Fibroblast of the conjunctiva (primary cell): Measurements from ENCODE around the gene B3GNT3.
A peak's percentile ranks its signal among the peaks of the same experiment; 100 is the strongest.

ENCODE experiments used
- DNase-seq: peaks from one replicate; pipeline ENCODE4 v3.0.0-alpha.2; 2010; ENCODE audit warnings: low read depth

The B3GNT3 gene

DNA sequence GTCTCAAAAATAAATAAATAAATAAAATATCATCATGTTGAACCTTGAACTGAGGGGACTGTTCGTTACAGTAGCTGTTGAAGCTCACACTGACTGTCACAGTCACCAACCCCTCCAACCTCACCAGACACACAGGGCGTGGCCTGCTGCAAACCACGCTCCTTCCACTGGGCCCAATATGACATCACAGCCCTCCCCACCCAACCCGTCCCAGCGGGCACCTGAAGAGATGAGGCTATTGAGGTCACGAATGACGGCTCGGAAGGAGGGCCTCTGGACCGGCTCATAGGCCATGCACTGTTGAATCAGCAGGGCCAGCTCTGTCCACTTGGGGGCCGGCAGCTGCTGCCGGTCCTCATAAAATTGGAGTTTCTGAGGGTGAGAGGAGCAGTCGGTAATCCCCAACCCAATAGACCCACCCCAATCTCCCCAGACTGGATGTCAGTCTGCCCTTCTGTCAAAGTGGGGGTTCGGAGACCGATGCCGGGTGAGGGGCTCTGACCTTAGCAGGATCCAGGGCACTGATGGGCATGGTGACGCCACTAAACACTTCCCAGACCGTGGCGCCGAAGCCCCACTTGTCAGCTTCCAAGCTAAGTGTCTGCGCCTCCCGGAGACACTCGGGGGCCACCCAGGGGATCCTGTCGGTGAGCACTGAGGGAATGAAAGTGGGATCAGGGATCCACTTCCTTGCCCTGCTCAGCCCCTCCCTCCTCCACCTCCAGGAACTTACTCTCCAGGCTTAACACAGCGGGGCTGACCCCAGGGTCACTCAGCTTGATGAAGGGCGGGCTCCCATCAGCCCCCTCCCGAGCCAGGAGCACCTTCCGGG lies 39.6 kb downstream of the B3GNT3 start:
- no peak for DNase-seq

DNA sequence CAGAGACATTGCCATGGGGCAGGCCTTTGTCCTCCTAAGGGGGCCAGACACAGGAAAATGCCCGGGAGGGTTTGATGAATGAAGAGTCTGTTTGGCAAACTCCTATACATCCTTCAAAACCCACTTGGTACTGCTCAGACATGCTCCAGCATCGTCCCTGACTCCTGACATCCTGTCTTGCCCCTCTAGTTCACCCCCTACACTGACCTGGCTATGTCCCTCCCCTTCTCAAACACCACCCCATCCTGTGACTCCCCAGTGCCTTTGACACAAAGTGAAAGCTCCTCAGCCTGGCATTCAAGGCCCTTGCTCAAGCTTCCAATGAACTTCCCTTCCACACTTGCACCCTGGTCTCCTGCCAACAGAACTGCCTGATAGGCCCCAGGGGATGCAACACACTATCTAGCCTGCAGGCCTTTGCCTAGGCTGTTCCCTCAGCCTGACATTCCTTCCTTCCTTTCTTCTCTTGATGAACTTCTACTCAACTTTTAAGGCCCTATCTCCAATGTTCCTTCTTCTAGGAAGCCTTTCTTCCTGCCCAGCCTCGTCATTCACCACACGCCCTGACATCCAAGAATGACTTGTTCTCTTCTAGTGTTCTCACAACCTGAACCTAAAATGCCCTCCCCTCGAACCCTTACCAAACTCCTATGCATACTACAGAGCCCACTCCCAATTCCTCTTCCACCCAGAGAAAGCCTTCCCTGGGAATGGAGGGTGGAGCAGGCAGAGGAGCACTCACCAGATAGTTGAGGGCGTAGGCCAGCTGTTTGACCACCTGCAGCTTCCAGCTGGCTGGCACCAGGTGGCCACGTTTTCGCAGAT lies 40.5 kb downstream of the B3GNT3 start:
- DNase-seq: no peak

DNA sequence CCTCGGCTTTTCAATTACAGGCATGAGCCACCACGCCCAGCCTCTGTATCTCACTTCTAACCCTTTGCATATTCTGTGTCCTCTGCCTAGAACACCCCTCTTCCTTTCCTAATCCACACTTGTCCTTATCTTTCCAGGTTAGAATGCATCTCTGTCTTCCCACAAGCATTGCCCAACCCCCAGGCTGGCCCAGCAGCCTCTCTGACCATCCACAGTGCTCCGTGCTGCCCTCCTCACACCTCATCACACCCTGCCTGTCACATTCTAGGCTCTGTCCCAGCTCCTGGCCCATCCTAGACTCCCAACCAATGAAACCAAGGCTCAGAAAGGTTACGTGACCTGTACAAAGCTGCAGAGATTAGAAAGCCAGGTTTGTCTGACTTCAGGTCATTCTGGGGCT lies 41.6 kb downstream of the B3GNT3 start:
- no peak for DNase-seq

DNA sequence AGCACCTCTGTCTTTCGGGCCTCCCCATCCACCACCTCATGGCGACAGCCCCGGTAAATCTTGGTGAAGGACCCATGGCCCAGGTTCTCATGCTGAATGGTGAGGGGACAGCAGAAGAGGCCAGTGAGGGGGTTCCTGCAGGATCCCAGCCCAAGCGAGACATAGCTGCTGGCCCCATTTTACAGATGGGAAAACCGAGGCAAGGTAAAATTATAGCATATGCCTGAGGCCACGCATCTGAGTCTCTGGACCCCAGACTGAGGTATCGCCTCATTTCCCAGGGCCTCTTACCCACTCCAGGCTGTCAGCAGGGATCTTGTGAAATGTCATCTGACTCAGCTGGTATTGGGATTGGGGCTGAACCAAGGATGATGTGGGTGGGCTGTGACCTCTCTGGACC lies 43.0 kb downstream of the B3GNT3 start:
- DNase-seq: no peak

DNA sequence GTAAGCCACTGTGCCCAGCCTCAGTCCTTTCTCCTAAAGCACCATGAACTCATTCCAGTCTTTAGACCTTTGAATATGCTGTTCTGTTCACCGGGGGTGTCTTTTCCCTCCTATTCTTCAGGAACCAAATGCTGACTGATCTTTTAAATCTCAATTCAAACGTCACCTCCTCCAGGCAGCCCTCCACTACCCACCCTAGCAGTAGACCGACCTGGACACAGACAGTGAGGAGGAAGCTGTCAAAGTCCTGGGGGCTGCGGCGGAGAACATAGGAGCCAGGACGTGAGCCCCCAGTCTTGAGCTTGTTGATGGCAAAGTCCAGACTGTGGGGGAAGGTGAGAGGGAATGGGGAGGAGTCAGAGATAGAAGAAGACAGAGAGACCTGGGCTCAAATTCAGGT lies 45.1 kb downstream of the B3GNT3 start:
- no peak for DNase-seq

DNA sequence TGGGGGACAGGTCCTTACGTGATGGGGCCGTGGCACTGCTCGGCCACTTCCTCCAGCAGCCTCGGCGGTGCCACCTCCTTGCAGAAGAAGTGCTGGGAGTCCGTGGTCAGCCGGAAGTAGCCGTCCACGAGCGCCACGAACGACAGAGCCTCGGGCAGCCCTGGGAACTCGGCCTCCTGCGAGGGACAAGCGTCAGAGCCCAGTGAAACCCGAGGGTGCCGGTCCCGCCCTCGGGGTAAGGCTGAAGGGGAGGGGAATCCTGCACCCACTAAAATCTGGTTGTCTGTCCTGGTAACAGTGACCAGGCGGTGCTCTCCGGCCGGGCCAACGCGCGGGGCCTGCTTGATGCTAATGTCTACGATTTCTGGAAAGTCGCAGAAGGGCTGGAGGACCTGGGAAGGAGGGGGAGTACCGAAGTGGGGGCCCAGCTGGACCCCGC lies 46.5 kb downstream of the B3GNT3 start:
- DNase-seq: no peak

DNA sequence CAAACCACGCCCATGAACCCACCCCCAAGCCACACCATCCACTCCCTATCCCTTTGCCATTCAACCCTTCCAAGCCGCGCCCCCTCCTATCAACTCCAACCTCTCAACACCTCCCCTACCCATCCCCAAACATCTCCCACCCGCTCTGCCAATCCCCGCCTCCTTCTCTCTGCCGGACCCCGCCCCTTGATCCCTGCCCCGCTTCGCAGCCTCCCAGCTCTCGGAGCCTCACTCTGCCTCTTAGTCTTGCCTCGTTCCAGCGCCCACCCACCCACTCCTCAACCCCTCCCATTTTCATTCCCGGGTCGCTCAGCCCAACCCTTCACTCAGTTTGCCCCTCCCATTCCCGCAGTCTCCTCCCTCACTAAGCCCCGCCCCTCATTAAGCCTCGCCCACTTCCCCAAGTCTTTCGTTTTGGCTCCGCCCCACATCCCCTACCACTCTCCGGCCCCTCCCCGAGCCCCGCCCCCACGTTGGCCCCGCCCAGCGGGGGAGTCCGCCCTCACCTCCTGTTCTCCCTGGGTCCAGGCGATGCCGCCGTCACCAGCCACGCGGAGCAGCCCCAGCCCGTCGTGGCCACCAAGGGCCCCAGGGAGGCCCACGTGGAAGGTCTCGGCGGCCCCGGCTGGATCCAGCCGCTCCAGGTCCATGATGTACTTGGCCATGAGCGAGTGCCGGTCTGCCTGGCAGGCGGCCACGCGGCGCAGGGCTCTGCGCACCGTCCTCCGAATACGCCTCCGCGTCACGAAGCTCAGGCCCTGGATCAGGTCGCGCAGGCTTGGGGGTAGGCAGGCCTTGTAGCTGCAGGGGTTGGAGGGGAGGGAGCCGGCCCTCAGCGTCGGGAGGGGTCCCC lies 47.1 kb downstream of the B3GNT3 start:
- DNase-seq: peak; percentile 83

DNA sequence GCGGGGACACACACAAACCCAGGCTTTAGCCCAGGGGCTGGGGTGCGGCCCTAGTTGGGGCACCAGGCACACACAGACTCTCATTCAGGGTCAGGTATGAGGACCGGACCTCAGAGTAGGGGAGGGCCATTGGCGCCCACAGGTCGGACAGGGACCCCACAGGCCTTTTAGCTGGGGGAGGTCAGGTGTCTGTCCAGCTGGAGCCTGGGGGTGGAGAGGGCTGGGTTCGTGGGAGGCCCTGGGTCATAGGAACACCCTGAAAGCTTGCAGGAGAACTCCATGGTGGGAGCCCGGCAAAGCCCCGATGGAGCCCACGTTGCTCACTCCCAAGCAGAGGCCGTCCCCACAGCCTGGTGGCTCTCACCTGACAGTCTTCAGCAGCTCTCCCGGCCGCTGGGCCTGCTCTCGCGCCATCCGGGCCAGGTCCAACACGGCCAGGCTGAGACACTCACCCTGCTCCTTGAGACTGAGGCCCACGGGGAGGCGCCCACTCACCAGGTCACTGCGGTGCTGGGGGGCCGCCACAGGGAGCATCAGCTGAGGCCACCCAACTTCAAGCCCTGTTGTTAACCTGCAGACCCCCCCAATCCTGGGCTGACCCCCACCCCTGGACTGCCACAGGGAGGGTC lies 47.8 kb downstream of the B3GNT3 start:
- no peak for DNase-seq

DNA sequence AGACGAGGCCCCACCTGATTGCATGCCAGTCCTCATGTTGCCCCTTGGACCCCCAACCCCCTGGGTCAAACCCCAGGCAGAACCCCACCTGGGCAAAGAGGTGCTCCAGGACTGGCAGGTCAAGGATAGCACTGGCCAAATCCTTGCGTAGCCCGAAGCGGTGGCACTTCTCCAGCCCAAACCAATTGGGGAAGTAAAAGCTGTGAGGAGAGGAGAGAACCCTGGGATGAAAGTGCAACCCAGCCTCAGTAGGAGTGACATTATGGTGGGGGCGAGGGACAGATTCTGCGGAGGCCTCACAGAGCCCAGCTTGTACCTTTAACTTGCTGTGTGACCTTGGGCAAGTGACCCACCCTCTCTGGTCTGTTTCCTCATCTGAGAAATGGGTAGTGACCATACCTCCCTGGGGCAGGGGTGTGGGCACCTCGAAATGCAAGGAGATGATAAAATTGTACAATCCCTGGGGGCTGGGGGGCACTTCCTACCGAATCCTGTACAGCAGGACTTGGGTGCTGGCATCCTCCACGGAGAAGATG lies 48.4 kb downstream of the B3GNT3 start:
- no peak for DNase-seq

DNA sequence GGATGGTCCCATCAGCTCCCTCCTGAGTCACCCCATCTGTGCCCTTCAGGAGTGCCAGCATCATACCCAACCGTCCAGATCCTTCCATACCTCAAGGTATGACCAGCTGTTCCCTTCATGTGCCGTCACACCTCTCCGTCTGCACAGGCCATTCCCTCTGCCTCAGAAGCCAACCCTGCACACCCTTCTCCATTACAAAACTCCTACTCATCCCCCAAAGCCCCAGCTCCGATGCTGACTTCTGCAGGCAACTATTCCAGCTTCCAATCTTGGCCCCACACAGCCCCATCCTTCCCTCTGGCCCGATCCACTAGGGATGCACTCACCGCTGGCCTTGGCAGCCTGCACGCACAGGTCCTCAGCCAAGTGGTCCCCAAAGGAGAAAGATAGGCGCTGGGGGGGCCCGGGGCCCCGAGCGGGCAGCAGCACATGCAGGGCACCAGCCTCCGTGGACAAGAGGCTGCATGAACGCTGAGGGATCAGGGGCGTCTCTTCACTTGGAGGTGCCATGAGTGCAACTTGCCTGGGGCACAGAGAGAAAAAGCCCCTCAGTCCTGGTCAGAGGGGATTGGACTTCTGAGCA lies 49.1 kb downstream of the B3GNT3 start:
- DNase-seq: no peak

DNA sequence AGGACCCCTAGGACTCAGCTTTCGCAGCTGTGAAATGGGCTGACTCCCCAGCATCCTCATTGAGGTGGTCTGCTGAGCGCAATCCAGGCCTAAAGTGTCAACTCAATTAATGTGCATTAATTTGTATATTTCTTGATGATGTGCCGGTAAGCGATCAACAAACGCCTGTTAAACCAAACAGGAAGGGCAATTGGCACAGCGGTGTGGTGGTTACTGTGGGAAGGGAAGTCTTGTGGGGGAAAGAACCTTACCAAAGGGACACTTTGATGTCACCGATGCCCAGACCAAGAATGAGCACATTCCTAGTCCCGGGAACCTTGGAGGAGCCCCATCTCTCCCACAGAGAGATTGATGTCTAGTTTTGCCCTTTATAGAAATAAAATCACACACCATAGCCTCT lies 51.2 kb downstream of the B3GNT3 start:
- no peak for DNase-seq

DNA sequence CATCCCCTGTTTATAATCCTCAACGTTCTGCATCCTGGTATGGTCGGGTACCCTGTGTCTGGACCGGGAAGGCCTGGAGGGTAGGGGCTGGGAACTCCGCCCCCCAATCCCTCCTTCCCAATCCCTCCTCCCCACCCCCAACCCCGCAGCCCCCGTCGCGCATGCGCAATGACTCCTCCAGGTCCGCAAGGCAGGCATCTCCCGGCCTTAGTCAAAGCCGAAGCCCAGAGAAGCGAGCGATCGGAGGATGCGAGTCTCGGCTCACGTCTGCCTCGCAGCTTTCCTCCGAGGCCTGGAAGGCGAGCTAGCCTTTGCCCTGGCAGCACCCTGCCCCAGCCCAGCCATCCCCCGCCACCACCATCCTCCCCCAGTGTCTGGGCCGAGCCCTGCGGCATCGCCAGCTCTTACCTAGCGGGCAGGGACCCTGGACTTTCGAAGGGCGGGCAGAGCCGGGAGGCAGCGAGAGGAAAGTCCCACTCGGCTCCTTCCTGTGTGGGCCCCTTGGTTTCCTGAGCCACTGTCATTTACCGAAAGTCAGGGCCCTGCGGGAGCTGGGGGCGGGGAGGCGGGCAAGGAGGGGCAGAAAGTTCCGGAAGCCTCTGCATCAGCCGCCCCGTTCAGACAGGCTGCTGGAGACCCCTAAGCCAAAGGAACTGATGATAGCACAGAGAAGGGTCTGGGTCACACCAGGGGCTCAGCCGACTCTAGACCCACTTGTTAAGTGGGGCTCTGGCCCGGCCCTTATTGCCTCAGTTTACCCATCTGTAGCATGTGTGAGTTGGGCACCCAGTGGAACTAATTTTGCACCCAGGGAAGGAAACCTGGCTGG lies 52.8 kb downstream of the B3GNT3 start, which contains the start of gene JAK3:
Gene JAK3, minus strand, starts transcription at position 445 of the 829 bp plus-strand sequence. CDS start 3,565 bp downstream, outside the sequence.
- DNase-seq: peak; percentile 38

DNA sequence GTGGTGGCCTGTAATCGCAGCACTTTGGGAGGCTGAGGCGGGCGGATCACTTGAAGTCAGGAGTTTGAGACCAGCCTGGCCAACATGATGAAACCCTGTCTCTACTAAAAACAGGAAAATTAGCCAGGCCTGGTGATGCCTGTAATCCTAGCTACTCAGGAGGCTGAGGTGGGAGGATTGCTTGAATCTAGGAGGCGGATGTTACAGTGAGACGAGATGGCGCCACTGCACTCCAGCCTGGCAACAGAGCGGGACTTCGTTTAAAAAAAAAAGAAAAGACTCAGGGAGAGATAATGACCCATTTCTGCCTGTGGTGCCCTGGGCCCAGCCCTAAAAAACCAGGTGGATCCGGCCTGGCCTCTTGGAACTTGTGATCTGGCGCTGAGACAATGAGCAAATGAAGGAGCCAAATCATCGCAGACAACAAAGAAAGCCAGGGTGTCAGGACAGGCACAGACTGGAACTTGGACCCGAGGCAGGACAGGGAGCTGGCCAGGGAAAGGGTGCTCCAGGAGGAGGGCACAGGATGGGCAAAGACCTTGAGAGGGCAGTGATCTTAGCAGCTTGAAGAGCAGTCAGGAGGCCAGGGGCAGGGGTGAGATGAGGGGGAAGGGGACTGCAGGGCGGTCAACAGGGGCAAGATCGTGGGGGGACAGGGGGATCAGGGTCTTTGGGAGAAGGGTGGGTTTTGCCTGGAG lies 53.8 kb downstream of the B3GNT3 start:
- no peak for DNase-seq

DNA sequence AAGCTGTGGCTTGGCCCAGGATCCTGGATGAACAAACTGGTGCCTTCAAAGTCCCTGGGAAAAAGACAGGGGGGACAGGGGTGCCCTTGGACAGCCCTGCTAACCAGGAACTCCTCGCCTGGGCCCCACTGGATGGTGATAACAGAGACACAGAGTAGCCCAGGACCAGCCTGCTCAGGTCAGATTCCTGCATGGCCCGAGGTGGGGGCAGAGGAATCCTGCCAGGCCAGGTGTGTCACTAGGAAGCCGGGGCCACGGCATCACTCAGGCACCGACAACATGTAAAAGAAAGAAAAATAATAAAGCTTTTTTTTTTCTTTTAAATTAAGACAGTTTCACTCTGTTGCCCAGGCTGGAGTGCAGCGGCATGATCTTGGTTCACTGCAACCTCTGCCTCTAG lies 59.1 kb downstream of the B3GNT3 start:
- DNase-seq: no peak

DNA sequence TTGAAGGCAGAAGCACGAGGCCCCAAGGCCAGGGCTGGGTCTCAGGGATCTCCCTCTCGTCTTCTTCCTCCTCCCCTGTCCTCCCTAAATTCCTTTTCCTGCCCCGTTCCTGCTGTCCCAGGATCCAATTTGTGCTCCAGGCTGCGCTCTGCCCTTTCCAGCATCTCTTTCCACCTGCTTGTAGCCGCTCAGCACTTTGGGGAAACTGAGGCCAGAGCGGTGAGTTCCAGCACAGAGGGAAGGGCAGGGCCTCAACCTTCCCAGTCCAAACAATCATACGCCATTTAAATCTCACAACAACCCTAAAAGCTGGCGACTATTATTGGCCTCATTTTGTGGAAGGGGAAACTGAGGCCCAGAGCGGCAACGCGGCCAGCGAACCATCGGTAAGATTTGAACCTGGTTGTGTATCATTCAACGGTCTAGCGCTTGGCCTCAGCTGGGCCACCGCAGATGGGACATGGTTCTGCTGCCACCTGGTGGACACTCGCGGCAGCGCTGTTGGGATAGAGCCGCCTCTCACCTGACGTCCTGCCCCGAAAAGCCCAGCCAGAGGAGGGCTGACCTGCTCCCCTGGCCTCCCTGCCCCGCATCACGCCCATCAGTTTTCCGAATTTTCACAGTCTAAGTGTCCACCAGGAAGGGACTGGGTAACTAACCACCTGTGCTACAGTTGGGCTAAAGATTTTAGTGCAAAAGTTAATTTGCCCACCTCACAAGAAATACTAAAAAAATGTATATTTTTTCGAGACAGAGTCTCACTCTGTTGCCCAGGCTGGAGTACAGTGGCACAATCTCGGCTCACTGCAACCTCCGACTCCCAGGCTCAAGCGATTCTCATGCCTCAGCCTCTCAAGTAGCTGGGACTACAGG lies 60.6 kb downstream of the B3GNT3 start:
- DNase-seq: peak; percentile 40

DNA sequence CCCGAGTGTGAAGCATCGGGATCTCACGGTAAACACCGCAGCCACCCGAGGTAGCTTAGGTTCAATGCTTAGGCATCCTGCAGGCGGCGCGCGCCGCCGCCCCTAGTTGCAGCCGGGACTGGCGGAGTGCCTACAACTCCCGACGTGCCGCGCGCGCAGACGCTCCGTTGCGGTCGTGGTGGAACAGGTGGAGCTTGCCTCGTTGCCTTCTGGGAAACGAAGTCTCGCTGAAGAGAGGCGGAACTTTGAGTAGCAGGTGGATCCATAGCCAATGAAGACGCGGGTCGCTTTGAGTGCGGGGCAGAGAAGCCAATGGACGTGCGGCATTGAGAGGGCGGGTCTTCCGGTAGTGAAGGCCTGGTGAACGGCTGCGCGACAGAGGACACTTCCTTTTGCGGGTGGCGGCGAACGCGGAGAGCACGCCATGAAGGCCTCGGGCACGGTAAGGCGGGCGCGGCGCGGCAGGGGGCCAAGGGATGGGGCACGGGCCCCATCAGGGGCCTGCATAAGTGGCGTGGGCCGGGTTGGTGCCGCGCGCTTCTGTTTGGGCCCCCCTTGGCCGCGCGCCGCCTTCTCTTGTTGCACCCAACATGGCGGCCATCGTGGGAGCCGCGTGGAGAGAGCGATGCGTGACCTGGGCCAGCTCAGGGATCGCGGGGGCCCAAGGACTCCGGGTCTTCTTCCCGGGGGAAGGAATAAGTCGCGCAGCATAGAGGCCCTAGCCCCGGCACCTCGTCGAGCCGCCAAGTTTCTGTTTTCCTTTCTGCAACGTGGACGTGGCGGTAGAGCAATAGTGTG lies 64.8 kb downstream of the B3GNT3 start, which contains the start of gene RPL18A:
Gene RPL18A, plus strand, starts transcription at position 378 of the 798 bp plus-strand sequence. Its CDS starts 47 bp downstream, at position 425.
- peak; percentile 99 for DNase-seq

DNA sequence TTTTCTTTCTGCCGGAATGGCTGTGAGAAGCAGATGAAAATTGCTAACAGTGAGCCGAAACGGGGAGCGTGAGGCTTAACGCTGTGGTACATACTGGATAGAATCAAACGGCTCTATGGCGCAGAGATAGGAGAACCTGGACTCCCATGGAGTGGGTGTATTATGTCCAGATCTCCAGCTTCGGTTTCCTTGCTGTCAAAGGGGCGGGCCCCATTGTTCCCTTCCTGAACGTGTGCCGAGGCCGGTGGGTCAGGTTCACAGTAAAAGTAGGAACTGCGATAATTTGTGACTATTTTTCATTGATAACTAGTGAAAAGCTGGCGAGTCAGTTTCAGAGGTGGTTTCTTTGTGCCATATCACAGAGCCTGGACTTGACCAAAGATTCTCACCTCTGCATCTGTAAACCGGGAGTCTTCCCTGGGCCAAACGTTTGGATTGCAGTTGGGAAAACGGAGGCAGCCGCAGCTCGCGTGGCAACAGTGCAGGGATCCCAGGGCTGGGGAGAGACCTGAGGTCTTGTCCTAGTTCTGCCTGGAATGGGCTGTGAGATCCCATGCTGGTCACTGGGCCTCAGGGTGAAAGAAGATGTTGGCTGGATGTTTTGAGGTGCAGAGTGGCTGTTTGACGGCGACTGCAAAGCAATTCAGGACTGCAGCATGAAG lies 65.5 kb downstream of the B3GNT3 start:
- no peak for DNase-seq
